GM19395 (cell line): ENCODE results near the gene RPL29.
A peak's percentile ranks its signal among the peaks of the same experiment; 100 is the strongest.
"Not testable (repeated sequence)": the region's sequence is repeated elsewhere in the genome, so short reads cannot be mapped to it uniquely, and the experiment has no call there.

Experiments
- ATAC-seq: cut with Tn5 transposase; IDR thresholded peaks from one replicate; pipeline ENCODE4 v1.9.1; 2021; ENCODE audit warnings: mild to moderate bottlenecking, moderate library complexity; ENCODE audit not compliant: unreplicated experiment

The RPL29 gene

GRCh38 chr3:51995346-51996163 is at the start of gene RPL29:
TSS of gene RPL29 (minus strand) at chr3:51995895. CDS start at chr3:51995461, 434 bp downstream.
- peak; percentile 85 for ATAC-seq

GRCh38 chr3:52044869-52045619 is 49.3 kb upstream of the RPL29 start:
- no peak for ATAC-seq

GRCh38 chr3:52043750-52044149 is 48.1 kb upstream of the RPL29 start:
- ATAC-seq = no peak

GRCh38 chr3:52043039-52043438 is 47.3 kb upstream of the RPL29 start:
- not testable (repeated sequence) for ATAC-seq

- no peak for ATAC-seq
Measured at GRCh38 chr3:52041118-52041731, 45.5 kb upstream of the RPL29 start.

- ATAC-seq = no peak
Measured at GRCh38 chr3:52040600-52040999, 44.9 kb upstream of the RPL29 start.

- ATAC-seq = no peak
Measured at GRCh38 chr3:52039846-52040245, 44.2 kb upstream of the RPL29 start.

- ATAC-seq = no peak
Measured at GRCh38 chr3:52039426-52039825, 43.7 kb upstream of the RPL29 start.

GRCh38 chr3:52038227-52038626 is 42.5 kb upstream of the RPL29 start:
- no peak for ATAC-seq

- no peak for ATAC-seq
Measured at GRCh38 chr3:52037291-52037690, 41.6 kb upstream of the RPL29 start.

GRCh38 chr3:52036829-52037228 is 41.1 kb upstream of the RPL29 start:
- no peak for ATAC-seq

GRCh38 chr3:52036222-52036694 is 40.6 kb upstream of the RPL29 start:
- ATAC-seq = peak; percentile 64

- no peak for ATAC-seq
Measured at GRCh38 chr3:52034651-52035050, 39.0 kb upstream of the RPL29 start.

- no peak for ATAC-seq
Measured at GRCh38 chr3:52034212-52034611, 38.5 kb upstream of the RPL29 start.

- ATAC-seq = not testable (repeated sequence)
Measured at GRCh38 chr3:52033748-52034147, 38.1 kb upstream of the RPL29 start.

GRCh38 chr3:52032702-52033408 is 37.2 kb upstream of the RPL29 start:
- ATAC-seq = no peak

GRCh38 chr3:52031896-52032295 is 36.2 kb upstream of the RPL29 start:
- ATAC-seq = no peak

- no peak for ATAC-seq
Measured at GRCh38 chr3:52030714-52031310, 35.1 kb upstream of the RPL29 start.

GRCh38 chr3:52029535-52029934 is 33.8 kb upstream of the RPL29 start:
- no peak for ATAC-seq

GRCh38 chr3:52029053-52029452 is 33.4 kb upstream of the RPL29 start:
- no peak for ATAC-seq

GRCh38 chr3:52028572-52028971 is 32.9 kb upstream of the RPL29 start:
- no peak for ATAC-seq
